ENCODE data around the gene RRP7A.
A peak's percentile ranks its signal among the peaks of the same experiment; 100 is the strongest.
"Not testable (repeated sequence)": the region's sequence is repeated elsewhere in the genome, so short reads cannot be mapped to it uniquely, and the experiment has no call there.

The RRP7A gene

GRCh38 chr22:42519525-42520401 is at the start of gene RRP7A:
TSS of gene RRP7A (minus strand) at chr22:42519796. CDS start at chr22:42519786, 10 bp downstream.
- peak; percentile 86 for DNase-seq (ENCODE audit: low read depth, low spot score)

GRCh38 chr22:42567950-42568349 is 48.4 kb upstream of the RRP7A start:
- not testable (repeated sequence) for DNase-seq (ENCODE audit: low read depth, low spot score)

GRCh38 chr22:42565956-42566355 is 46.4 kb upstream of the RRP7A start:
- no peak for DNase-seq (ENCODE audit: low read depth, low spot score)

GRCh38 chr22:42564699-42565098 is 45.1 kb upstream of the RRP7A start:
- no peak for DNase-seq (ENCODE audit: low read depth, low spot score)

GRCh38 chr22:42563943-42564342 is 44.3 kb upstream of the RRP7A start:
- not testable (repeated sequence) for DNase-seq (ENCODE audit: low read depth, low spot score)

GRCh38 chr22:42562684-42563083 is 43.1 kb upstream of the RRP7A start:
- no peak for DNase-seq (ENCODE audit: low read depth, low spot score)

GRCh38 chr22:42562279-42562678 is 42.7 kb upstream of the RRP7A start:
- no peak for DNase-seq (ENCODE audit: low read depth, low spot score)

- DNase-seq (ENCODE audit: low read depth, low spot score): no peak
Observed at GRCh38 chr22:42561856-42562255, 42.3 kb upstream of the RRP7A start.

GRCh38 chr22:42560781-42561180 is 41.2 kb upstream of the RRP7A start:
- DNase-seq (ENCODE audit: low read depth, low spot score): no peak

- no peak for DNase-seq (ENCODE audit: low read depth, low spot score)
Observed at GRCh38 chr22:42560381-42560780, 40.8 kb upstream of the RRP7A start.

- peak; percentile 91 for DNase-seq (ENCODE audit: low read depth, low spot score)
Observed at GRCh38 chr22:42553475-42554361, 34.1 kb upstream of the RRP7A start, which contains the start of gene SERHL2. TSS of gene SERHL2 (plus strand) at chr22:42553956. CDS start at chr22:42554021, 65 bp downstream.

- not testable (repeated sequence) for DNase-seq (ENCODE audit: low read depth, low spot score)
Observed at GRCh38 chr22:42552294-42552647, 32.7 kb upstream of the RRP7A start.

- no peak for DNase-seq (ENCODE audit: low read depth, low spot score)
Observed at GRCh38 chr22:42549331-42550060, 29.9 kb upstream of the RRP7A start.

GRCh38 chr22:42548597-42549330 is 29.2 kb upstream of the RRP7A start:
- no peak for DNase-seq (ENCODE audit: low read depth, low spot score)

GRCh38 chr22:42548126-42548525 is 28.5 kb upstream of the RRP7A start:
- not testable (repeated sequence) for DNase-seq (ENCODE audit: low read depth, low spot score)

GRCh38 chr22:42547562-42547961 is 28.0 kb upstream of the RRP7A start:
- DNase-seq (ENCODE audit: low read depth, low spot score): no peak

GRCh38 chr22:42544686-42545085 is 25.1 kb upstream of the RRP7A start:
- DNase-seq (ENCODE audit: low read depth, low spot score): no peak

- DNase-seq (ENCODE audit: low read depth, low spot score): not testable (repeated sequence)
Observed at GRCh38 chr22:42539236-42539771, 19.7 kb upstream of the RRP7A start.

- not testable (repeated sequence) for DNase-seq (ENCODE audit: low read depth, low spot score)
Observed at GRCh38 chr22:42537199-42537831, 17.7 kb upstream of the RRP7A start.

GRCh38 chr22:42536634-42537033 is 17.0 kb upstream of the RRP7A start:
- DNase-seq (ENCODE audit: low read depth, low spot score): not testable (repeated sequence)
